Effector CD4-positive, alpha-beta T cell (primary cell): Measurements from ENCODE around the gene PSME3.
"Not testable (repeated sequence)": the region's sequence is repeated elsewhere in the genome, so short reads cannot be mapped to it uniquely, and the experiment has no call there.

Experiments used
- DNase-seq: peaks from one replicate; pipeline ENCODE4 v3.0.0-alpha.2; 2020

PSME3 gene

DNA sequence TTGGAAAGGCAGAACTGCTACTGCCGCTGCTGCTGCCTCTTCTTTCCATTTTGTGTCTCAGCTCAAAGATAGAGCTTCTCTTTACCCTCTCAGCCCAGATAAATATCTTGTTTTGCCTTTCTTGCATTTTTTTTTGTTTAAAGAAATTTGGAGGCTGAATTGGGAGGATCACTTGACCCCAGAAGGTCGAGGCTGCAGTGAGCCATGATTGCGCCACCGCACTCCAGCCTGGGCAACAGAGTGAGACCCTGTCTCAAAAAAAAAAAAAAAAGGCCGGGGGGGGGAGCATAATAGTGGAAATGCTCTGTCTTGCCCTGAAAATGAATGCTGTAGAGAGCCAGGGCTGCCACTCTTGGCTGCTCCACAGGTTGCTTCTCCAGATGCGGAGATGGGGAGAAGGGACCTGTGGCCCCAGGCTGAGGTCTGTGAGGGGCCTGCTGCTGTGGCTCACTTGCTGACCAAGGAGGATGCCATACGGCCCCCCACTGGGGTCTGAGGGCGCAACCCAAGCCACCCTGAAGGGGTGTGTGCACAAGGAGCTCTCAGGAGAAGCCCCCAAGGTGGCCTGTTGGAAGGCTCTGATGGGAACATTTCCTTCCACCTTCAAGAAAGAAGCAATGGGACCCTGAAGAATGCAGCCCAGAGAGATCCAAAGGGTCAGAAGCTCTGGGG lies 45.9 kb downstream of the PSME3 start:
- DNase-seq, result no peak

DNA sequence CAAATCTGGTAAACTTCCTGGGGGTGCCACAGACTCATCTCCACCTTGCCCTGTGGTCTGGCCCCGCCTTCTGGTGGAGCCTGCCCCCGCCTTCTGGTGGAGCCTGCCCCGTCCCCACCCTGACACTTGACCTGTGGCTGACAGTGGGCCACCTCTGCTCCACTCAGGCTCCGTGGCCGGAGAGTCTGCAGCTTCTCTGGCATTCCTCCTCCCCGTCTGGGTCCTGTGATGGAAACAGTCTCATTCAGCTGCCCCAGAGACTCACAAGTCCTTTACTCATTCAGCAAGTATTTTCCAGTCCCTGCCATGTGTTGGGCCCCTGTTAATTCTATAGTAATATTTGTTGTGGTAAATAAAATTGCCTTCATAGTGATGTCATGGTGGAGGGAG lies 46.4 kb downstream of the PSME3 start:
- DNase-seq, result no peak

- no peak for DNase-seq
Observed at GRCh38 chr17:42880776-42881310, 47.6 kb downstream of the PSME3 start.

DNA sequence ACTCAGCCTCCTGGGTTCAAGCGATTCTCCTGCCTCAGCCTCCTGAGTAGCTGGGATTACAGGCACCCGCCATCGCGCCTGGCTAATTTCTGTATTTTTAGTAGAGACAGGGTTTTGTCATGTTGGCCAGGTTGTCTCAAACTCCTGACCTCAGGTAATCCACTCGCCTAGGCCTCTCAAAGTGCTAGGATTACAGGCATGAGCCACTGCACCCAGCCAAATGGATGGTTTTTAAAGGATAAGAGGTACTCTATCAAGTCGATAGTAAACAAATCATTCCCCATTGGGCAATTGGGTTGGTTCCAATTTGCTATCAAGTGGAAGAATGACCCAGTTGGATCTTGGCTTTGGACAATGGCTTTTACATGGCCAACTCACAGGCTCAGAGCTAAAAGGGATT lies 48.5 kb downstream of the PSME3 start:
- not testable (repeated sequence) for DNase-seq

- DNase-seq, result no peak
Observed at GRCh38 chr17:42882166-42882565, 49.0 kb downstream of the PSME3 start.

DNA sequence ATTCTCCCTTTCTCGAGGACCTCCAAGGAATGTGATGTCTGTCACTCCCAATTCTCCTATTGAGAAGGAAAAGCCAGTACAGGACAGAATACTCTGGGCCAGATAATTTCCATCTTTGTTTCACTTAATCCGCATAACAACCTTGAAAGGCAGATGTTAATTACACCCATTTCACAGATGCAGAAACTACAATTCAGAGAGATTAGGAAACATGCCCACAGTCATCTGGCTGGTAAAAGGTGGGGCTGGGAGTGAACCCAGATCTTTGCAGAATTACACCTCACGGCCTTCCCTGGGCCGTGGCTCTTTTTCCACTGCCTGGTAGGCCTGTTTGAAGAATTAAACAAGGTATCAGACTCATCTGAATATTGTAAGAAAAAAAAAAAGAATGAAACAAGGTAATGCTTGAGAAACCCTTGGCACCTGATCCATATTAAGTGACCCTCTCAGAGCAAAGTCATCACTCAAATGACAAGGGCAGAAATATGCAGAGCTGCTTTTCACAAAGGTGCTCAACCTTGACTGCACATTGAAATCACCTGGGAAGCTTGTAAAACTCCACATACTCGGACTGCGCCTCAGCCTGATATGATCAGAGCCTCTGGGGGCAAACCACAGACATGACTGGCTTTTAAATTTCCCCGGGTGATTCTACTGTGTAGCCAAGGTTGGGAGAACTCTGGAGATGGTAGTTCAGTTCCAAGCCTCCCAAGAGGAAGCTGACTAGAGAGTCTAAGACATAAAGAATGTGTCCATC lies 50.8 kb downstream of the PSME3 start:
- no peak for DNase-seq

DNA sequence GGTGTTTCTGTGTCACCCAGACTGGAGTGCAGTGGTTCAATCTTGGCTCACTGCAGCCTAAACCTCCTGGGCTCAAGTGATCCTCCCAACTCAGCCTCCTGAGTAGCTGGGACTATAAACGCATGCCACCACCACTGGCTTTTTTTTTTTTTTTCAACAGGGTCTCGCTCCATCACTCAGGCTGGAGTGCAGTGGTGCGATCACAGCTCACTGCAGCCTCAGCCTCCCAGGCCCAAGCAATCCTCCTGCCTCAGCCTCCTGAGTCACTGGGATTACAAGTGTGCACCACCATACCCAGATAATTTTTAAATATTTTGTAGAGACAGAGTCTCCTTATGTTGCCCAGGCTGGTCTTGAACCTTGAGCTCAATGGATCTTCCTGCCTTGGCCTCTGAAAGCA lies 52.6 kb downstream of the PSME3 start:
- DNase-seq, result not testable (repeated sequence)

DNA sequence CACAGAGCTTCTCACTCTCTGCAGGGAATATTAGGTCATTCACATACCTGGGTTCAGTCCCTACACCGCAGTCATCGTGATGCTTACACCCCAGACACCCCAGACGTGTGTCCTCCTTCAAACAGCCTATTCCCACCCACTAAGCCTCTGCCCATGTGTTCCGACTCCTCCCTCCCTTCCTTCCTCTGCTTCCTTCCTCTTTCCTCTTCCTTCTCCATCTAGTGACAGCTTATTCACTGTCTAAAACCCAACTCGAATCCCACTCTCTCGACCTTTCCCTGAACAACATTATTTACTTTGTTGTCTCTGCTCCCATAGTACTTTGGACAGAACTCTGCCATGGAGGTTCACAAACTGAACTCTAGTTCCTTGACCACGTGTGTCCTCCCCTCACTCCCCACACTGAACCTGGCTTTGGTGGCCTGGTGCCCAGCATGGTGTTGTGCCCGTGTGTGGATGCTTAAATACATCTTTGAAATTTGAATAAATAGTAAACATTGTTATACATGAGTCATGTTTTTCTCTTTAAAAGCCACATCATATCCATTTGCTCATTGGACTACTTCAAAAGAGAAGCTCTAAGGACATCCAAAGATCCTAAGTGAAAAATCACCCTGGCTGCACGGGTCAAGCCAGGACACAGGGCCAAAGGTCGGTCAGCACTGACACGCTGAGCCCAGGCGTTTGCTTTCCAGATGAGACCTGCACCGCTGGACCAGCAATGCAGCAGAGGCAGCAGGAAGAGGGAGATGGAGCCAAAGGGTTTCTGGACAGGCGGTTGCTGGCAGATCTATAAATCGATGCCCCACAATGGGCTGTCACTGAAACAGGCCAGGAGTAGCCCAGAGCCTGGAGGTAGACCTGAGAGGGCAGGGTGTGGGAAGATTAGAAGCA lies 53.3 kb downstream of the PSME3 start:
- no peak for DNase-seq

DNA sequence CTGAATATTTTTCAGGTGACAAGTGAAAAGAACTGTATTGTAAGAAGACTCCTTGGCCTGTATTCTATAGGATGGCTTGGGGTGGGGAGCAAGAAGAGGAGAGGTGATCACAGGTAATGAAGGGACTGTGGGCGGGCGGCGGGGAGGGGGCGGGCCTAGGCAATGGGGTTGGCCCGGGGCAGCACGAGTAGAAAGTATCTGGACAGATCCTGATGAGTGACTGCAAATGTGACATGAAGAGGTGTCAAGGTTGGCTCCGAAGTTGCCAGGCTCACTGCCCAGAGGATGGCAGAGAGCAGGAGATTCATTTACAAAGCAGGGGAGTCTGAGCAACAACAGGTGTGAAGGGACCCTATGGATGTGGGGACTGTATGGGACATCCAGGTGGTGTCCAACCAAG lies 56.6 kb downstream of the PSME3 start:
- no peak for DNase-seq

GRCh38 chr17:42891539-42892152 lies 58.4 kb downstream of the PSME3 start:
- DNase-seq, result no peak

DNA sequence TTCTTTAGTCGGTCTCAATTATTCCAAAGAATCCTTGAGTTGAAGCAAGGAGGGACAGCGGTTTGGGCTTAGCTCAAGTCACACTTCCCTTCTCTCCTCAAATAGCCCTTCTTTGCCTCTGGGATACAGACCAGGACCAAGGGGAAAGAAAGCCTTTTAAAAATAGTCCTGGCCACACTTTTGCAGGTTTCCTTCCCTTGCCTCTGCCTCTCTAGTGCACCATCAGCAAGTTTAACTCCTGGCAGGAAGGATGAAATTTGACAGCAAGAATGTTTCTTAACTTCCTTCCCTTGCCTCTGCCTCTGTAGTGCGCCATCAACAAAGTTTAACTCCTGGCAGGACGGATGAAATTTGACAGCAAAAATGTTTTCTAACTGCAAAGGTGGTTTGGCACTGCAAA lies 60.2 kb downstream of the PSME3 start:
- DNase-seq, result no peak
